Activated CD4-positive, CD25-positive, alpha-beta regulatory T cell treated with anti-CD3 and anti-CD28 coated beads, Interleukin-2, amount 50 U/mL, for 16 hours (primary cell): ENCODE data around the gene ADAMTS2.

Source experiments
- DNase-seq: peaks from one replicate; pipeline ENCODE4 v3.0.0-alpha.2; 2020; ENCODE audit warnings: low read depth, low spot score

The ADAMTS2 gene

GRCh38 chr5:179311091-179311470 lies 34.2 kb downstream of the ADAMTS2 start:
- no peak for DNase-seq

- DNase-seq = no peak
These were observed 34.7 kb downstream of the ADAMTS2 start for GRCh38 chr5:179310439-179311090.

- no peak for DNase-seq
These were observed 35.4 kb downstream of the ADAMTS2 start for GRCh38 chr5:179309751-179310320.

- no peak for DNase-seq
These were observed 35.9 kb downstream of the ADAMTS2 start for GRCh38 chr5:179309383-179309670.

- no peak for DNase-seq
These were observed 36.5 kb downstream of the ADAMTS2 start for GRCh38 chr5:179308563-179309382.

GRCh38 chr5:179307931-179308471 lies 37.3 kb downstream of the ADAMTS2 start:
- DNase-seq = no peak

- DNase-seq = no peak
These were observed 38.1 kb downstream of the ADAMTS2 start for GRCh38 chr5:179307013-179307800.

GRCh38 chr5:179306191-179307012 lies 38.9 kb downstream of the ADAMTS2 start:
- no peak for DNase-seq

GRCh38 chr5:179304871-179305270 lies 40.4 kb downstream of the ADAMTS2 start:
- no peak for DNase-seq

GRCh38 chr5:179304466-179304865 lies 40.8 kb downstream of the ADAMTS2 start:
- no peak for DNase-seq

GRCh38 chr5:179303451-179304200 lies 41.6 kb downstream of the ADAMTS2 start:
- no peak for DNase-seq

GRCh38 chr5:179302499-179303185 lies 42.6 kb downstream of the ADAMTS2 start:
- no peak for DNase-seq

- no peak for DNase-seq
These were observed 43.5 kb downstream of the ADAMTS2 start for GRCh38 chr5:179301796-179302195.

GRCh38 chr5:179301376-179301775 lies 43.9 kb downstream of the ADAMTS2 start:
- no peak for DNase-seq

- DNase-seq = no peak
These were observed 44.6 kb downstream of the ADAMTS2 start for GRCh38 chr5:179300581-179301180.

GRCh38 chr5:179298181-179298993 lies 46.9 kb downstream of the ADAMTS2 start:
- DNase-seq = no peak

- no peak for DNase-seq
These were observed 47.6 kb downstream of the ADAMTS2 start for GRCh38 chr5:179297486-179298180.

GRCh38 chr5:179297026-179297425 lies 48.2 kb downstream of the ADAMTS2 start:
- DNase-seq = no peak
